Heart right ventricle (tissue), 16 donors: ENCODE data around the gene EXD2. TPM values are rescaled to one million over a fixed set of nuclear protein-coding genes. Genes with fewer than 3 reads are reported as not detected.

Experiments used
- ATAC-seq, 8 donors: fragments of 200-7000 bp; cut with Tn5 transposase; one replicate each; pipeline ENCODE4 v1.9.1; 2020; ENCODE audit warnings: mild to moderate bottlenecking in 8 of 8, moderate library complexity in 8 of 8, moderate number of reproducible peaks in 1 of 8
- DNase-seq, 2 donors: peaks; one replicate each; pipeline ENCODE4 v3.0.0-alpha.2; 2020
- H3K27ac ChIP-seq, 10 donors: fragments of 200-600 bp; sonication (generic) in 2 of 10; one replicate each; pipeline versions ENCODE4 v1.5.0 to v1.8.0; 2020 to 2022; ENCODE audit warnings: mild to moderate bottlenecking in 3 of 10
- H3K27me3 ChIP-seq, 7 donors: fragments of 200-600 bp; one replicate each; pipeline ENCODE4 v1.8.0; 2021 to 2022; ENCODE audit warnings: mild to moderate bottlenecking in 2 of 7
- H3K36me3 ChIP-seq, 9 donors: fragments of 200-600 bp; sonication (generic) in 1 of 9; one replicate each; pipeline versions ENCODE4 v1.5.0 to v1.8.0; 2020 to 2022; ENCODE audit warnings: mild to moderate bottlenecking in 2 of 9
- H3K4me1 ChIP-seq, 9 donors: fragments of 200-600 bp; sonication (generic) in 1 of 9; one replicate each; pipeline versions ENCODE4 v1.5.0 to v1.8.0; 2020 to 2022; ENCODE audit warnings: mild to moderate bottlenecking in 4 of 9
- H3K4me3 ChIP-seq, 10 donors: fragments of 200-600 bp; sonication (generic) in 2 of 10; one replicate each; pipeline versions ENCODE4 v1.5.0 to v1.8.0; 2020 to 2022; ENCODE audit warnings: mild to moderate bottlenecking in 7 of 10, moderate library complexity in 2 of 10
- H3K9me3 ChIP-seq, 11 donors: fragments of 200-600 bp in 10 of 11; sonication (generic) in 2 of 11; one replicate each; pipeline versions ENCODE4 v1.5.0 to v1.8.0; 2013 to 2022; ENCODE audit warnings: mild to moderate bottlenecking in 2 of 11, control low read depth in 1 of 11, moderate library complexity in 1 of 11
- WGBS, 2 donors: extraction: QIAGEN DNeasy Blood & Tissue Kit; methylation state at CpG; one replicate each; pipeline ENCODE4 v1.1.7; 2013; ENCODE audit warnings: inconsistent platforms in 1 of 2; 5-methylcytosine and 5-hydroxymethylcytosine counted together
- intact Hi-C, 10 donors: fragments of 100-400 bp; cut with DNase I; formaldehyde crosslinking; loops; one replicate each; pipeline versions ENCODE4 v1.11.1 to v1.14.2; 2022
- polyA plus RNA-seq, 2 donors: library from polyadenylated mRNA; stranded (reverse); fragments of 200-250 nt; gene quantifications; one replicate each; pipeline ENCODE4 v1.2.3, GENCODE V29; 2013
- total RNA-seq, 10 donors: library from RNA; stranded (reverse); fragmentation: NEBNext Ultra II Directional in 3 of 10; extraction: Animal tissue kit (Norgen Biotek cat#: 25700) in 3 of 10; gene quantifications; one replicate each; pipeline versions ENCODE4 v1.2.1 to v1.2.4, GENCODE V29; 2021 to 2023
- TF ChIP-seq, protein P1 (sequence below), 9 donors: fragments of 200-600 bp; sonication (generic) in 2 of 9; IDR thresholded peaks; one replicate each; pipeline versions ENCODE4 v1.5.0 to v1.8.0; 2021 to 2022; ENCODE audit warnings: antibody characterized with exemption in 9 of 9, mild to moderate bottlenecking in 5 of 9, moderate library complexity in 1 of 9
- donor health status: Arrhythmogenic right ventricular cardiomyopathy.
- donor health status: ischemic (EF 13 %, LVEDD 7.1; RV severe dilation, severe dysfunction).
- donor health status: healthy with polysubstance abuse.
- donor health status: DM: no; HTN: yes; CAD: no.
- donor health status: DM: no; HTN: no; CAD: no.
- donor health status: ischemic (EF 25% LVEDD 6.9; RV normal size, moderate dysfunction).
- donor health status: ischemic (EF 25% LVEDD 5.7; RV mildly dilated, moderate dysfunction).
- donor health status: healthy.
- donor health status: DM: yes; HTN: yes; CAD: no.
- donor health status: Ischemic cardiomyopathy.
- donor health status: ischemic (EF 35%, LVEDD 5.7; RV mildly dilated, moderate dysfunction).
- donor health status: nonischemic (EF 11% LVEDD 7.7; RV severe dilation, severe dysfunction).
- donor health status: DM: yes; HTN: yes; CAD: no.
- donor health status: PGD.
- donor health status: ischemic (EF 29% LVEDD 5.4; RV normal size, mild dysfunction).
- donor health status: nonischemic (EF 23%, LVEDD 6.1; RV moderate dilation, normal function).

The EXD2 gene
- total and polyA plus RNA-seq, 12 donors = 9.8 to 22.4 (median 16.2) TPM

DNA sequence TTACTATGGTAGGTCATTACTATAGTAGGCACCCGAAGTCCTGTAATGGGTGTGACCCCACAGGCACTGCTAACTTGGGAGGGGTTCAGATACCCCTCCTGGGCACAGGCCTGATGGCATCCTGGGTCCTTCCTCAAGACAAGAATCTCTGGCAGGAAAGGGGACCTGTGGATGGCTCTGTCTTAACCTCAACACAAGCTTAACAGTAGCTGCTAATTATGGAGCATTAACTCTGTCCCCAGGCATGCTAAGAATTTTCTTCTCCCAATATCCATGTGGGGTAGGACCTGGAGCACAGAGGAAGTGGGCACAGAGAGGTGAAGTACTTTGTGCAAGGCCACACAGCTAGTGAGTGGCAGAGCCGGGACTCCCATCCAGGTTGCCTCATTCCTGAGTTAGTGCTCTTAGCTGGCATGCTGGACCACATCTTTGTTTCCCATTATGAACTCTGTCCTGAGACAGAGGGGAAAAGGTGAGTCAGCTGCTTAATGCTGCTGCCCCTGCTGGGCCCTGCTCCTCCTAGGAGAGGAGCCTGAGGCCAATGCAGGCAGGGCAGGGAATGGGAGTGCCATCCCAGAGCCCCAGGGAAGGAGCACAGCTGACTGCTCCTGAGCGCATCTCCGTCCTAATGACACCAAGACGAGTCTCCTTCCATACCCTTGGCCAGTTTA is 100.7 kb downstream of the EXD2 start:
- H3K27ac ChIP-seq = peak overlapping the region in 8 of 10 donors; percentile 35 to 77 (median 70)
- WGBS, 2 donors = 65 to 74% methylated on average over 5 of the region's 5 CpGs
- intact Hi-C loops = no loop called here
- H3K9me3 ChIP-seq = no peaks in the 10 kb centered on the region
- no peaks in the 10 kb centered on the region for H3K27me3 ChIP-seq
- ATAC-seq = peak in 7 of 8 donors; percentile 9 to 63 (median 46)
- TF ChIP-seq, protein P1, sequence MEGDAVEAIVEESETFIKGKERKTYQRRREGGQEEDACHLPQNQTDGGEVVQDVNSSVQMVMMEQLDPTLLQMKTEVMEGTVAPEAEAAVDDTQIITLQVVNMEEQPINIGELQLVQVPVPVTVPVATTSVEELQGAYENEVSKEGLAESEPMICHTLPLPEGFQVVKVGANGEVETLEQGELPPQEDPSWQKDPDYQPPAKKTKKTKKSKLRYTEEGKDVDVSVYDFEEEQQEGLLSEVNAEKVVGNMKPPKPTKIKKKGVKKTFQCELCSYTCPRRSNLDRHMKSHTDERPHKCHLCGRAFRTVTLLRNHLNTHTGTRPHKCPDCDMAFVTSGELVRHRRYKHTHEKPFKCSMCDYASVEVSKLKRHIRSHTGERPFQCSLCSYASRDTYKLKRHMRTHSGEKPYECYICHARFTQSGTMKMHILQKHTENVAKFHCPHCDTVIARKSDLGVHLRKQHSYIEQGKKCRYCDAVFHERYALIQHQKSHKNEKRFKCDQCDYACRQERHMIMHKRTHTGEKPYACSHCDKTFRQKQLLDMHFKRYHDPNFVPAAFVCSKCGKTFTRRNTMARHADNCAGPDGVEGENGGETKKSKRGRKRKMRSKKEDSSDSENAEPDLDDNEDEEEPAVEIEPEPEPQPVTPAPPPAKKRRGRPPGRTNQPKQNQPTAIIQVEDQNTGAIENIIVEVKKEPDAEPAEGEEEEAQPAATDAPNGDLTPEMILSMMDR (IDR thresholded peaks at IDR 0.05) = no peak
- DNase-seq = no peak
- no peak overlapping the region for H3K4me3 ChIP-seq
- peaks cover 17 to 61% (median 46%) of the 10 kb centered on the region in 9 donors for H3K4me1 ChIP-seq
- H3K36me3 ChIP-seq = no peaks in the 10 kb centered on the region

Other genes with a start within 250 kb of the EXD2 start
- gene ACTN1, start 212.2 kb upstream of the EXD2 start, total RNA-seq = 100 to 1,000 TPM in 6 of 10 donors, 10 to 100 TPM in 4; 82.5 to 235 (median 112) TPM
- 100 to 1,000 TPM in 1 of 2 donors, 10 to 100 TPM in 1; 67.2 to 104 TPM for gene ACTN1, start 212.2 kb upstream of the EXD2 start, polyA plus RNA-seq
- gene DCAF5, start 38.4 kb upstream of the EXD2 start, total RNA-seq = 10 to 100 TPM; 49.3 to 63.1 (median 58.7) TPM
- gene DCAF5, start 38.4 kb upstream of the EXD2 start, polyA plus RNA-seq = 10 to 100 TPM; 14.1 to 18.2 TPM
- 100 to 1,000 TPM in 2 of 10 donors, 10 to 100 TPM in 8; 51.2 to 106 (median 71.7) TPM for gene GALNT16, start 68.7 kb downstream of the EXD2 start, total RNA-seq
- 10 to 100 TPM in 1 of 2 donors, 1 to 10 TPM in 1; 9.6 to 56.5 TPM for gene GALNT16, start 68.7 kb downstream of the EXD2 start, polyA plus RNA-seq
- 100 to 1,000 TPM; 102 to 151 (median 130) TPM for gene ERH, start 206.8 kb downstream of the EXD2 start, total RNA-seq
- 100 to 1,000 TPM; 123 to 142 TPM for gene ERH, start 206.8 kb downstream of the EXD2 start, polyA plus RNA-seq
- gene SLC39A9, start 207.2 kb downstream of the EXD2 start, total RNA-seq = 10 to 100 TPM; 19.3 to 28.3 (median 22.8) TPM
- gene SLC39A9, start 207.2 kb downstream of the EXD2 start, polyA plus RNA-seq = 10 to 100 TPM; 11.1 to 13.2 TPM